ENCODE results near the gene FFAR1.
"Not testable (repeated sequence)": the region's sequence is repeated elsewhere in the genome, so short reads cannot be mapped to it uniquely, and the experiment has no call there.

Gene FFAR1

GRCh38 chr19:35369522-35369921 is 21.8 kb downstream of the FFAR1 start:
- Histone ChIP-seq H3K27ac (ENCODE audit: low read length) (no peak overlapping the region), H3K9me3 (ENCODE audit: insufficient read depth, low read depth, low read length) (no peaks in the 10 kb centered on the region), H3K4me1 (ENCODE audit: insufficient read depth, low read length) (no peaks in the 10 kb centered on the region), H3K4me3 (ENCODE audit: low read length) (no peak overlapping the region), H3K27me3 (ENCODE audit: insufficient read depth, low read length) (no peaks in the 10 kb centered on the region), H3K36me3 (ENCODE audit: insufficient read depth, low read depth, low read length) (no peaks in the 10 kb centered on the region), H3K9ac (ENCODE audit: low read depth, low read length) (no peak overlapping the region)

DNA sequence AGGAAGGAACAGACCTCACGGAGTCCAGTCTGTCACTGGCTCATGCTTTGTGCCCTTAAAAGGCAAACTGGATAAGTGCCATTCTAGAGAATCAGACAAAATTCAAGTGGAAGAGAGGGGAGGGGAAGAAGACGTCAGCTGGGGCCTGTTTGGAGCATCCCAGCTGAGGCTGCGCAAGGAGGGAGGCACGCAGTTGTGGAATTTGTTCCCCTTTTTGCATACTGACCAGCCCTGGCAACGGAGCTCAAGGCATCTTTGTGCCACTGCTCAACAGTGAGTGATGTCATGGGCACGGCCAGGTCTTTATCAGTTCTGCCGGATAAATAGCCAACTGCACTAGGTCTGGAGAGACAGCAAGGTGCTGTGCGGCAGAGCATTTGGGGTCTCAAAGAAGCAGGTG is 23.0 kb downstream of the FFAR1 start, which contains the start of gene GPR42:
Gene GPR42 (plus strand): TSS at position 347 of the 400 bp plus-strand sequence. CDS start 292 bp downstream, outside the sequence.
- Histone ChIP-seq H3K4me3 (ENCODE audit: low read length) (no peak within 1 kb of the TSS), H3K27ac (ENCODE audit: low read length) (no peak within 1 kb of the TSS), H3K4me1 (ENCODE audit: insufficient read depth, low read length) (no peaks in the 10 kb centered on the region), H3K9me3 (ENCODE audit: insufficient read depth, low read depth, low read length) (no peaks in the 10 kb centered on the region), H3K27me3 (ENCODE audit: insufficient read depth, low read length) (no peaks in the 10 kb centered on the region), H3K9ac (ENCODE audit: low read depth, low read length) (no peak within 1 kb of the TSS), H3K36me3 (ENCODE audit: insufficient read depth, low read depth, low read length) (no peaks in the 10 kb centered on the region)

DNA sequence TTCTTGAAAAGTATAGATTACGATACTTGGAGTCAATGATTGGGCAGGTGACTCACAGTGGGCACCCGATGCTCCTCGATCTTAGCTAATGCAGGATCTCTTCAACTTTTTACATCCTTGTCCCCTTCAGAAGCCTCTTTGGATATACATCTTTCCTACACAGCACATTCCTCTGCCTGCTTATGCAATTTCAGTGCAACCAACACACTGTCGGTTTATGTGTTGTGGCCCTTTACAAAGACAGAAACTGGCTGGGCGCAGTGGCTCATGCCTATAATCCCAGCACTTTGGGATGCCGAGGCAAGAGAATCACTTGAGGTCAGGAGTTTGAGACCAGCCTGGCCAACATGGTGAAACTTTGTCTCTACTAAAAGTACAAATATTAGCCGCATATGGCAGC is 25.8 kb downstream of the FFAR1 start:
- no peak overlapping the region for H3K4me3 ChIP-seq (ENCODE audit: low read length)
- peaks cover 3% of the 10 kb centered on the region; the same call in 1 of the 2 replicates for H3K4me1 ChIP-seq (ENCODE audit: insufficient read depth, low read length)

GRCh38 chr19:35374031-35374430 is 26.3 kb downstream of the FFAR1 start:
- not testable (repeated sequence) for H3K27me3 ChIP-seq (ENCODE audit: insufficient read depth, low read length); H3K4me3 ChIP-seq (ENCODE audit: low read length); H3K9me3 ChIP-seq (ENCODE audit: insufficient read depth, low read depth, low read length); H3K4me1 ChIP-seq (ENCODE audit: insufficient read depth, low read length); H3K9ac ChIP-seq (ENCODE audit: low read depth, low read length); H3K36me3 ChIP-seq (ENCODE audit: insufficient read depth, low read depth, low read length); H3K27ac ChIP-seq (ENCODE audit: low read length)

More for the DNA sequence above, 25.8 kb downstream of the FFAR1 start:
- no peaks in the 10 kb centered on the region for H3K9me3 ChIP-seq (ENCODE audit: insufficient read depth, low read depth, low read length)
- H3K36me3 ChIP-seq (ENCODE audit: insufficient read depth, low read depth, low read length) = no peaks in the 10 kb centered on the region
- no peak overlapping the region for H3K27ac ChIP-seq (ENCODE audit: low read length)
- no peak overlapping the region for H3K9ac ChIP-seq (ENCODE audit: low read depth, low read length)
- no peaks in the 10 kb centered on the region for H3K27me3 ChIP-seq (ENCODE audit: insufficient read depth, low read length)

DNA sequence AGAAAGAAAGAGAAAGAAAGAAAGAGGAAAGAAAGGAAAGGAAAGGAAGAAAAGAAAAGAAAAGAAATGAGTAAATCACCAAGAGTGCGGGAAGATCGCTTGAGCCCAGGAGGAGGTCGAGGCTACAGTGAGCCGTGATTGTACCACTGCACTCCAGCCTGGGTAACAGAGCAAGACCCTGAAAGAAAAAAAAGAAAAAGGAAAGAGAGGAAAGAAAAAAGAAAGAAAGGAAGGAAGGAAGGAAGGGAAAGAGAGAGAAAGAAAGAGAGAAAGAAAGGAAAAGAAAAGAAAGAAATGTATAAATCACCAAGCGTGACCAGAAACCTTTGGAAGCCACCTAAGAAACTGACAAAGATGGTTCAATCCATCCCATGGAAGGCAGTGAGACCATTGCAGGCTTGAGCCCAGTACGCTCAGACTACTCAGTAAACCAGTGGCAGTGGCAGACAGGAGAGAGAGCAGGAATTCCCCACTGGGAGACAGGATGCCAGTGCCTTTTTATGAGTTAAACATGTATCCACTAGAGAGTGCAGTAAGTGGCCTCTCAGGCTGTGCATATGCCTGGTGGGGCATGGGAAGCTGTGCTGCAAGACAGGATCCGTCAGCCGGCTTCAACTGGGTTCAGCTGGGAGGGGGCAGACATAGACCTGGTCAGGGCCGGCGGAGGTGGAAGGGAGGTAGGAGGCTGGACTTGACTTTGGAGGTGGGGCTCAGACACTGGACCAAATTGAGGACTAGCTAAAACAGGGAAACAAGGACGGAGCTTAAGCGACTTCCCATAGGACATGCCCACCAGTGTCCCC is 28.0 kb downstream of the FFAR1 start:
- Histone ChIP-seq H3K36me3 (ENCODE audit: insufficient read depth, low read depth, low read length) (no peaks in the 10 kb centered on the region), H3K27ac (ENCODE audit: low read length) (no peak overlapping the region), H3K9ac (ENCODE audit: low read depth, low read length) (no peak overlapping the region), H3K4me1 (ENCODE audit: insufficient read depth, low read length) (peaks cover 3% of the 10 kb centered on the region; the same call in 1 of the 2 replicates), H3K4me3 (ENCODE audit: low read length) (no peak overlapping the region), H3K27me3 (ENCODE audit: insufficient read depth, low read length) (no peaks in the 10 kb centered on the region), H3K9me3 (ENCODE audit: insufficient read depth, low read depth, low read length) (no peaks in the 10 kb centered on the region)

GRCh38 chr19:35377656-35378055 is 30.0 kb downstream of the FFAR1 start:
- no peak overlapping the region for H3K4me3 ChIP-seq (ENCODE audit: low read length)
- H3K27me3 ChIP-seq (ENCODE audit: insufficient read depth, low read length) = no peaks in the 10 kb centered on the region
- peaks cover under 1% of the 10 kb centered on the region; the same call in 1 of the 2 replicates for H3K9me3 ChIP-seq (ENCODE audit: insufficient read depth, low read depth, low read length)

DNA sequence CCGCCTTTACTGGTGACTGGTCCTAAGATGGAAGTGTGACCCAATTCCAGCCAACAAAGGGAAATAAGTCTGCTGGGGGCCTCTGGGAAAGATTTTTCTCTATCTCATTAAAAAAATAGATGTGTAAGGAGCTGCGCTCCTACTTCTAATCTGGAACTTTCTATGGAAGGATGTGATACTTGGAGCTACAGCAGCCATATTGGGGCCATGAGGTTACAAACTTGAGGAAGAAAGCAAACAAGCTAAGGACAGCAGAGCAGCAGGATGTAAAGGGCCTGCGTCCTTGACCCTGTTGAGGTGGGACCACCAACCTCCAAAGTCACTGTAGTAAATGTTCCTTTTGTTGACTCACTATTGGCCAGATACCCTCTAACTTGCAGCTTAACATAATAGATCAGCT is 30.7 kb downstream of the FFAR1 start:
- Histone ChIP-seq H3K27ac (ENCODE audit: low read length) (no peak overlapping the region), H3K4me1 (ENCODE audit: insufficient read depth, low read length) (peaks cover 3% of the 10 kb centered on the region; the same call in 1 of the 2 replicates), H3K27me3 (ENCODE audit: insufficient read depth, low read length) (no peaks in the 10 kb centered on the region), H3K4me3 (ENCODE audit: low read length) (no peak overlapping the region), H3K36me3 (ENCODE audit: insufficient read depth, low read depth, low read length) (no peaks in the 10 kb centered on the region), H3K9me3 (ENCODE audit: insufficient read depth, low read depth, low read length) (peaks cover 7% of the 10 kb centered on the region), H3K9ac (ENCODE audit: low read depth, low read length) (no peak overlapping the region)

More at GRCh38 chr19:35377656-35378055, 30.0 kb downstream of the FFAR1 start:
- Histone ChIP-seq H3K36me3 (ENCODE audit: insufficient read depth, low read depth, low read length) (no peaks in the 10 kb centered on the region), H3K4me1 (ENCODE audit: insufficient read depth, low read length) (peaks cover 3% of the 10 kb centered on the region; the same call in 1 of the 2 replicates), H3K27ac (ENCODE audit: low read length) (no peak overlapping the region), H3K9ac (ENCODE audit: low read depth, low read length) (no peak overlapping the region)

DNA sequence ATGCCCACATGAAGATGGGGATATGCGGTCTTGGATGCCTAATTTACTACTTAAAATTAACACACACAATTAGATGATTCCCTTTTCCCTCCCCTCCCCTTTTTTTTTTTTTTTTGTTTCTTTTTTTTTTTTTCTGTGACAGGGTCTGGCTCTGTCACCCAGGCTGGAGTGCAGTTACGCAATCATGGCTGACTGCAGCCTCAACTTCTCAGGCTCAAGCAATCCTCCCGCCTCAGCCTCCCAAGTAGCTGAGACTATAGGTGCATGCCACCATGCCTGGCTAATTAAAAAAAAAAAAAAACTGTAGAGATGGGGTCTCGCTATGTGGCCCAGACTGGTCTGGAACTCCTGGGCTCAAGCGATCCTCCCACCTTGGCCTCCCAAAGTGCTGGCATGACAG is 31.8 kb downstream of the FFAR1 start:
- not testable (repeated sequence) for H3K36me3 ChIP-seq (ENCODE audit: insufficient read depth, low read depth, low read length); H3K27ac ChIP-seq (ENCODE audit: low read length); H3K27me3 ChIP-seq (ENCODE audit: insufficient read depth, low read length); H3K4me3 ChIP-seq (ENCODE audit: low read length); H3K9ac ChIP-seq (ENCODE audit: low read depth, low read length); H3K4me1 ChIP-seq (ENCODE audit: insufficient read depth, low read length)
- peaks cover 15% of the 10 kb centered on the region for H3K9me3 ChIP-seq (ENCODE audit: insufficient read depth, low read depth, low read length)

DNA sequence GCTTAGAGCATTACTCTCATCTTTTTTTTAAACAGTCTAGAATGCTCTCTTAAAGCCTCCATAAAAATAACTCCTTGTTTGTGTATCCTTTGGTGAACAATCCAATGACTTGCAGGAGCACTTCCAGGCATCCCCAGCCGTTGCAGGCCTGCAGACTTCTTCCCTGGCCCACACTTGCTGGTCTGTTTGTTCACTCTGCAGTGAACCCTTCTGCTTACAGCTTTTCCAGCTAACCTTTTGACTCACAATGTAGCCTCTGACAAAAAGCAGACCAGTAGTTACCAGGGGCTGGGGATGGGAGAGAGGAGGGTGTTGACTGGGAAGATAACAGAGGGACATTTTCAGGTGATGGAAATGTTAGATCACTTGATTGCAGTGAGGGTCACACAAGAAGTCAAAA is 32.3 kb downstream of the FFAR1 start:
- H3K4me1 ChIP-seq (ENCODE audit: insufficient read depth, low read length) = peaks cover 3% of the 10 kb centered on the region; the same call in 1 of the 2 replicates
- no peaks in the 10 kb centered on the region for H3K36me3 ChIP-seq (ENCODE audit: insufficient read depth, low read depth, low read length)
- no peak overlapping the region for H3K27ac ChIP-seq (ENCODE audit: low read length)
- no peak overlapping the region for H3K4me3 ChIP-seq (ENCODE audit: low read length)
- no peaks in the 10 kb centered on the region for H3K27me3 ChIP-seq (ENCODE audit: insufficient read depth, low read length)
- peaks cover 20% of the 10 kb centered on the region for H3K9me3 ChIP-seq (ENCODE audit: insufficient read depth, low read depth, low read length)
- H3K9ac ChIP-seq (ENCODE audit: low read depth, low read length) = no peak overlapping the region

- no peak overlapping the region for H3K4me3 ChIP-seq (ENCODE audit: low read length)
- H3K9me3 ChIP-seq (ENCODE audit: insufficient read depth, low read depth, low read length) = peaks cover 26% of the 10 kb centered on the region
- no peaks in the 10 kb centered on the region for H3K27me3 ChIP-seq (ENCODE audit: insufficient read depth, low read length)
- H3K36me3 ChIP-seq (ENCODE audit: insufficient read depth, low read depth, low read length) = no peaks in the 10 kb centered on the region
- no peak overlapping the region for H3K27ac ChIP-seq (ENCODE audit: low read length)
- peaks cover 3% of the 10 kb centered on the region; the same call in 1 of the 2 replicates for H3K4me1 ChIP-seq (ENCODE audit: insufficient read depth, low read length)
- no peak overlapping the region for H3K9ac ChIP-seq (ENCODE audit: low read depth, low read length)
These were observed 32.9 kb downstream of the FFAR1 start for GRCh38 chr19:35380450-35381124.

GRCh38 chr19:35381318-35381717 is 33.6 kb downstream of the FFAR1 start:
- Histone ChIP-seq H3K36me3 (ENCODE audit: insufficient read depth, low read depth, low read length) (no peaks in the 10 kb centered on the region), H3K27ac (ENCODE audit: low read length) (no peak overlapping the region), H3K4me3 (ENCODE audit: low read length) (no peak overlapping the region), H3K9me3 (ENCODE audit: insufficient read depth, low read depth, low read length) (peaks cover 33% of the 10 kb centered on the region), H3K4me1 (ENCODE audit: insufficient read depth, low read length) (peaks cover 3% of the 10 kb centered on the region; the same call in 1 of the 2 replicates), H3K9ac (ENCODE audit: low read depth, low read length) (no peak overlapping the region), H3K27me3 (ENCODE audit: insufficient read depth, low read length) (no peaks in the 10 kb centered on the region)

DNA sequence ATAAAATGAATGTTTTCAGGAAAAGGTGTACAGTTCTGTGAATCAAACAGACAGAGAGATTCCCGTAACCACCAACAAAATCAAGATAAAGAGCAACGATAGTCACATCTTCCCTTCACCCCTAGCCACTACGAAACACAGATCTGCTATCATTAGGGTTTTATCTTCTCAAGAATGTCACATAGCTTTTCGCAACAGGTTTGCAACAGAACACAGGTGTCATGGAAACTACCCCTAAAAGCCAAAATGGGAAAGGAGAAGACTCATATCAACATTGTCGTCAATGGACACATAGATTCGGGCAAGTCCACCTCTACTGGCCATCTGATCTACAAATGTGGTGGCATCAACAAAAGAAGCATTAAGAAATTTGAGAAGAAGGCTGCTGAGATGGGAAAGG is 34.2 kb downstream of the FFAR1 start:
- Histone ChIP-seq H3K27me3 (ENCODE audit: insufficient read depth, low read length) (no peaks in the 10 kb centered on the region), H3K9me3 (ENCODE audit: insufficient read depth, low read depth, low read length) (peaks cover 39% of the 10 kb centered on the region), H3K27ac (ENCODE audit: low read length) (no peak overlapping the region), H3K9ac (ENCODE audit: low read depth, low read length) (no peak overlapping the region), H3K4me1 (ENCODE audit: insufficient read depth, low read length) (peaks cover 2% of the 10 kb centered on the region; the same call in 1 of the 2 replicates), H3K36me3 (ENCODE audit: insufficient read depth, low read depth, low read length) (no peaks in the 10 kb centered on the region), H3K4me3 (ENCODE audit: low read length) (no peak overlapping the region)

Data from iPS-20b (cell line).